ENCODE data around the gene SGO2.

The SGO2 gene

GRCh38 chr2:200496696-200497095, 29.3 kb upstream of the SGO2 start:
- peak; percentile 60 to 77 for DNase-seq
- no peak for TF ChIP-seq POLR2A (IDR thresholded peaks at IDR 0.05; ENCODE audit: low read length)
- TF ChIP-seq GATA1 (IDR thresholded peaks at IDR 0.05; ENCODE audit: low read depth, low read length), result no peak

- DNase-seq, result no peak
- TF ChIP-seq GATA1 (IDR thresholded peaks at IDR 0.05; ENCODE audit: low read depth, low read length) (no peak), POLR2A (IDR thresholded peaks at IDR 0.05; ENCODE audit: low read length) (no peak)
Measured at GRCh38 chr2:200498402-200499162, 27.4 kb upstream of the SGO2 start.

- TF ChIP-seq GATA1 (IDR thresholded peaks at IDR 0.05; ENCODE audit: low read depth, low read length), result no peak
- TF ChIP-seq POLR2A (IDR thresholded peaks at IDR 0.05; ENCODE audit: low read length), result no peak
- no peak for DNase-seq
Measured at GRCh38 chr2:200502196-200502595, 23.8 kb upstream of the SGO2 start.

GRCh38 chr2:200506679-200507078, 19.3 kb upstream of the SGO2 start:
- TF ChIP-seq POLR2A (IDR thresholded peaks at IDR 0.05; ENCODE audit: low read length) (no peak), GATA1 (IDR thresholded peaks at IDR 0.05; ENCODE audit: low read depth, low read length) (no peak)
- DNase-seq, result no peak

GRCh38 chr2:200507179-200507578, 18.8 kb upstream of the SGO2 start:
- DNase-seq, result no peak
- TF ChIP-seq GATA1 (IDR thresholded peaks at IDR 0.05; ENCODE audit: low read depth, low read length) (no peak), POLR2A (IDR thresholded peaks at IDR 0.05; ENCODE audit: low read length) (no peak)

- TF ChIP-seq POLR2A (IDR thresholded peaks at IDR 0.05; ENCODE audit: low read length) (no peak), GATA1 (IDR thresholded peaks at IDR 0.05; ENCODE audit: low read depth, low read length) (no peak)
Measured at GRCh38 chr2:200509235-200509611, 16.8 kb upstream of the SGO2 start.

GRCh38 chr2:200509612-200510433, 16.2 kb upstream of the SGO2 start, which contains the start of gene KCTD18:
KCTD18 (minus strand) TSS chr2:200510068; CDS start chr2:200507016, 3,052 bp downstream.
- peak; percentile 90 to 93 for DNase-seq
- peak; percentile 72 for TF ChIP-seq POLR2A (IDR thresholded peaks at IDR 0.05; ENCODE audit: low read length)
- no peak for TF ChIP-seq GATA1 (IDR thresholded peaks at IDR 0.05; ENCODE audit: low read depth, low read length)

More at GRCh38 chr2:200509235-200509611, 16.8 kb upstream of the SGO2 start:
- DNase-seq, result peak; percentile 35 to 59

- TF ChIP-seq GATA1 (IDR thresholded peaks at IDR 0.05; ENCODE audit: low read depth, low read length), result no peak
- TF ChIP-seq POLR2A (IDR thresholded peaks at IDR 0.05; ENCODE audit: low read length), result no peak
- DNase-seq, result no peak
Measured at GRCh38 chr2:200515155-200515554, 10.9 kb upstream of the SGO2 start.

- no peak for DNase-seq
- TF ChIP-seq GATA1 (IDR thresholded peaks at IDR 0.05; ENCODE audit: low read depth, low read length), result no peak
- no peak for TF ChIP-seq POLR2A (IDR thresholded peaks at IDR 0.05; ENCODE audit: low read length)
Measured at GRCh38 chr2:200523158-200523557, 2.8 kb upstream of the SGO2 start.

GRCh38 chr2:200523604-200524003, 2.4 kb upstream of the SGO2 start:
- TF ChIP-seq POLR2A (IDR thresholded peaks at IDR 0.05; ENCODE audit: low read length) (no peak), GATA1 (IDR thresholded peaks at IDR 0.05; ENCODE audit: low read depth, low read length) (no peak)
- DNase-seq, result no peak

- DNase-seq, result no peak
- TF ChIP-seq GATA1 (IDR thresholded peaks at IDR 0.05; ENCODE audit: low read depth, low read length) (no peak), POLR2A (IDR thresholded peaks at IDR 0.05; ENCODE audit: low read length) (no peak)
Measured at GRCh38 chr2:200525066-200525465, 941 bp upstream of the SGO2 start.

- DNase-seq, result no peak
- no peak for TF ChIP-seq POLR2A (IDR thresholded peaks at IDR 0.05; ENCODE audit: low read length)
- no peak for TF ChIP-seq GATA1 (IDR thresholded peaks at IDR 0.05; ENCODE audit: low read depth, low read length)
Measured at GRCh38 chr2:200525551-200525881, 491 bp upstream of the SGO2 start.

GRCh38 chr2:200528228-200528627, 2.2 kb downstream of the SGO2 start:
- TF ChIP-seq GATA1 (IDR thresholded peaks at IDR 0.05; ENCODE audit: low read depth, low read length), result no peak
- TF ChIP-seq POLR2A (IDR thresholded peaks at IDR 0.05; ENCODE audit: low read length), result no peak
- DNase-seq, result no peak

- TF ChIP-seq GATA1 (IDR thresholded peaks at IDR 0.05; ENCODE audit: low read depth, low read length) (no peak), POLR2A (IDR thresholded peaks at IDR 0.05; ENCODE audit: low read length) (no peak)
Measured at GRCh38 chr2:200533754-200534153, 7.7 kb downstream of the SGO2 start.

More at GRCh38 chr2:200533754-200534153, 7.7 kb downstream of the SGO2 start:
- no peak for DNase-seq

Measured in erythroblast (primary cell).